Umbilical cord (tissue), 2 donors: ENCODE measurements around the gene AMN. TPM values are rescaled to one million over a fixed set of nuclear protein-coding genes. Genes with fewer than 3 reads are reported as not detected.

Experiments
- DNase-seq: peaks from one replicate; pipeline ENCODE4 v3.0.0-alpha.2; 2015; ENCODE audit warnings: low spot score
- total RNA-seq: library from RNA; depleted of rRNA; stranded (reverse); fragments of >200 nt; gene quantifications from one replicate; pipeline ENCODE4 v1.2.3, GENCODE V29; 2014; ENCODE audit warnings: low replicate concordance; ENCODE audit not compliant: insufficient read depth

The AMN gene
- total RNA-seq, 1 donor from 2014 or later: not detected

- no peak for DNase-seq
These were observed 43.6 kb downstream of the AMN start for GRCh38 chr14:102965971-102966655.

- no peak for DNase-seq
These were observed 44.4 kb downstream of the AMN start for GRCh38 chr14:102966681-102967505.

- DNase-seq: no peak
These were observed 45.0 kb downstream of the AMN start for GRCh38 chr14:102967506-102967795.

GRCh38 chr14:102968306-102968705 is 45.8 kb downstream of the AMN start:
- DNase-seq: no peak

- DNase-seq: no peak
These were observed 46.8 kb downstream of the AMN start for GRCh38 chr14:102969060-102969791.

- DNase-seq: no peak
These were observed 47.4 kb downstream of the AMN start for GRCh38 chr14:102969901-102970300.

- DNase-seq: no peak
These were observed 48.0 kb downstream of the AMN start for GRCh38 chr14:102970496-102970895.

GRCh38 chr14:102971314-102971713 is 48.9 kb downstream of the AMN start:
- DNase-seq: no peak

GRCh38 chr14:102971836-102972606 is 49.6 kb downstream of the AMN start:
- DNase-seq: no peak

GRCh38 chr14:102973706-102974285 is 51.3 kb downstream of the AMN start:
- DNase-seq: no peak

GRCh38 chr14:102975662-102976061 is 53.2 kb downstream of the AMN start:
- no peak for DNase-seq

- DNase-seq: no peak
These were observed 55.0 kb downstream of the AMN start for GRCh38 chr14:102977475-102977874.

GRCh38 chr14:102979406-102979805 is 56.9 kb downstream of the AMN start:
- no peak for DNase-seq

GRCh38 chr14:102980409-102980810 is 57.9 kb downstream of the AMN start:
- no peak for DNase-seq

Other genes starting within 250 kb of the AMN start
- gene TRAF3, start 145.2 kb upstream of the AMN start, total RNA-seq: 15.6 TPM
- 99.7 TPM for gene CDC42BPB, start 134.9 kb downstream of the AMN start, total RNA-seq
- not detected for gene LBHD2, start 161.5 kb downstream of the AMN start, total RNA-seq
- gene EXOC3L4, start 172.1 kb downstream of the AMN start, total RNA-seq: 0.72 TPM
- gene TNFAIP2, start 200.8 kb downstream of the AMN start, total RNA-seq: 92.0 TPM